Loucy (cell line): ENCODE results near the gene RPS24.
A peak's percentile ranks its signal among the peaks of the same experiment; 100 is the strongest.

ENCODE experiments used
- H2AFZ ChIP-seq: fragments of 200-600 bp; sonication (generic); 2 replicates; pipeline ENCODE4 v1.6.0; 2016; ENCODE audit warnings: antibody characterized with exemption, mild to moderate bottlenecking, low read length, moderate library complexity
- H3F3A ChIP-seq: fragments of 200-600 bp; 2 replicates; pipeline ENCODE4 v1.6.0; 2016; ENCODE audit warnings: antibody characterized with exemption, low read depth, mild to moderate bottlenecking
- H3K27me3 ChIP-seq: fragments of 200-600 bp; sonication (generic); 2 replicates; pipeline ENCODE4 v1.6.1; 2014; ENCODE audit warnings: low read length, mild to moderate bottlenecking; ENCODE audit not compliant: insufficient read depth, poor library complexity, severe bottlenecking
- H3K36me3 ChIP-seq: fragments of 200-600 bp; sonication (generic); 2 replicates; pipeline ENCODE4 v1.6.1; 2016; ENCODE audit warnings: low read length; ENCODE audit not compliant: insufficient read depth
- H3K4me1 ChIP-seq: fragments of 200-600 bp; sonication (generic); 2 replicates; pipeline ENCODE4 v1.5.1; 2014; ENCODE audit warnings: low read length, mild to moderate bottlenecking; ENCODE audit not compliant: insufficient read depth, poor library complexity, severe bottlenecking
- H3K4me2 ChIP-seq: fragments of 200-600 bp; sonication (generic); 2 replicates; pipeline ENCODE4 v1.6.0; 2014; ENCODE audit warnings: antibody characterized with exemption, low read length, low read depth, mild to moderate bottlenecking; ENCODE audit not compliant: poor library complexity, severe bottlenecking
- H3K4me3 ChIP-seq: fragments of 200-600 bp; sonication (generic); 2 replicates; pipeline ENCODE4 v1.5.1; 2014; ENCODE audit warnings: low read length, mild to moderate bottlenecking, mixed read lengths; ENCODE audit not compliant: poor library complexity, severe bottlenecking
- H3K79me2 ChIP-seq: fragments of 200-600 bp; sonication (generic); 2 replicates; pipeline ENCODE4 v1.6.1; 2014; ENCODE audit warnings: low read length; ENCODE audit not compliant: insufficient read depth
- H3K9ac ChIP-seq: fragments of 200-600 bp; sonication (generic); 2 replicates; pipeline ENCODE4 v1.6.0; 2014; ENCODE audit warnings: mild to moderate bottlenecking, low read depth, low read length, moderate library complexity; ENCODE audit not compliant: poor library complexity, severe bottlenecking
- H3K9me2 ChIP-seq: fragments of 200-600 bp; sonication (generic); replicated peaks from 2 replicates; pipeline ENCODE4 v1.6.1; 2016; ENCODE audit warnings: low read depth, low read length, mixed read lengths
- H3K9me3 ChIP-seq: fragments of 200-600 bp; sonication (generic); 2 replicates; pipeline ENCODE4 v1.6.1; 2014; ENCODE audit warnings: mild to moderate bottlenecking, antibody characterized with exemption, low read length, low read depth; ENCODE audit not compliant: insufficient read depth
- H4K20me1 ChIP-seq: fragments of 200-600 bp; sonication (generic); 2 replicates; pipeline ENCODE4 v1.6.0; 2014; ENCODE audit warnings: antibody characterized with exemption, low read length, mild to moderate bottlenecking; ENCODE audit not compliant: insufficient read depth, poor library complexity, severe bottlenecking
- EZH2phosphoT487 ChIP-seq: fragments of 200-600 bp; IDR thresholded peaks from 2 replicates; pipeline ENCODE4 v1.6.1; 2018; ENCODE audit warnings: antibody characterized with exemption, mild to moderate bottlenecking, moderate library complexity, borderline replicate concordance
- TF ChIP-seq, protein P1 (sequence below): fragments of 200-600 bp; sonication (generic); conservative IDR thresholded peaks from 2 replicates; pipeline ENCODE4 v1.5.1; 2014; ENCODE audit warnings: mild to moderate bottlenecking, antibody characterized with exemption, low read length

The RPS24 gene

DNA sequence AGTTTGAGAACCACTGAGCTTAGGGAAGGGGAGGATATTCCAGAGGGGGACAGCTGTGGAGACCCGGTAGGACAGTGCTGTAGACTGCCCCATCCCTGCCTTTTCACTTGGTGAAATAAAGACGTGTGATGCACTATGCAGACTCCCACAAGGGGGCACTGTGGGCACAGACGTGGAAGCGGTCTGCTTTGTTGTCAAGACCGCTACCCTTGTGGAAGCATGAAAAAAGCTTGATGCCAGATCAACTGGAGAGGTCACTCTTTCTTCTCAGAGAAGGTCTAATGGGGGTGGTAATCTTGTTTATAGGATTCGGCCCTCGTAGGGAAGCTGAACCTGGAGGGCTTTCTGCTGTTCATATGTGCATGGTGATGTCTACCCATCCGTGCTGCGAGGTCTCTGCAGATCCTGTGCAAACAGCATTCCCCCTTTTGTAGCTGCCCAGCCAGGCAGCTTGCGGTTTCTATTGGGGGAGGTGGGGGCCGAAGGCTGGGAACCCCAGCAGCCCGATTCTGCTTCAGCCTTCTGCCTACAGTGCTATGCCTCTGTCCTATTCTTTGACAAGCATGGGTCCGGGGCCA is 13.7 kb downstream of the RPS24 start:
- Histone ChIP-seq H2AFZ (0 out of 2 replicates have a peak overlapping the region, but pooled peaks have one; percentile 31), H3K4me2 (no peak overlapping the region), H3K27me3 (no peaks in the 10 kb centered on the region), H3K79me2 (peaks cover under 1% of the 10 kb centered on the region; the same call in 1 of the 2 replicates), H3K36me3 (peaks cover 8% of the 10 kb centered on the region; the same call in 1 of the 2 replicates), H3F3A (peaks cover 4% of the 10 kb centered on the region; the same call in 1 of the 2 replicates), H3K9me3 (no peaks in the 10 kb centered on the region), H3K4me1 (peaks cover 6% of the 10 kb centered on the region), H4K20me1 (peaks cover 3% of the 10 kb centered on the region), H3K9ac (peak overlapping the region; percentile 44), H3K9me2 (no peaks in the 10 kb centered on the region), H3K4me3 (no peak overlapping the region)
- TF ChIP-seq EZH2phosphoT487 = no peak
- TF ChIP-seq, protein P1, sequence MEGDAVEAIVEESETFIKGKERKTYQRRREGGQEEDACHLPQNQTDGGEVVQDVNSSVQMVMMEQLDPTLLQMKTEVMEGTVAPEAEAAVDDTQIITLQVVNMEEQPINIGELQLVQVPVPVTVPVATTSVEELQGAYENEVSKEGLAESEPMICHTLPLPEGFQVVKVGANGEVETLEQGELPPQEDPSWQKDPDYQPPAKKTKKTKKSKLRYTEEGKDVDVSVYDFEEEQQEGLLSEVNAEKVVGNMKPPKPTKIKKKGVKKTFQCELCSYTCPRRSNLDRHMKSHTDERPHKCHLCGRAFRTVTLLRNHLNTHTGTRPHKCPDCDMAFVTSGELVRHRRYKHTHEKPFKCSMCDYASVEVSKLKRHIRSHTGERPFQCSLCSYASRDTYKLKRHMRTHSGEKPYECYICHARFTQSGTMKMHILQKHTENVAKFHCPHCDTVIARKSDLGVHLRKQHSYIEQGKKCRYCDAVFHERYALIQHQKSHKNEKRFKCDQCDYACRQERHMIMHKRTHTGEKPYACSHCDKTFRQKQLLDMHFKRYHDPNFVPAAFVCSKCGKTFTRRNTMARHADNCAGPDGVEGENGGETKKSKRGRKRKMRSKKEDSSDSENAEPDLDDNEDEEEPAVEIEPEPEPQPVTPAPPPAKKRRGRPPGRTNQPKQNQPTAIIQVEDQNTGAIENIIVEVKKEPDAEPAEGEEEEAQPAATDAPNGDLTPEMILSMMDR = peak; percentile 97

DNA sequence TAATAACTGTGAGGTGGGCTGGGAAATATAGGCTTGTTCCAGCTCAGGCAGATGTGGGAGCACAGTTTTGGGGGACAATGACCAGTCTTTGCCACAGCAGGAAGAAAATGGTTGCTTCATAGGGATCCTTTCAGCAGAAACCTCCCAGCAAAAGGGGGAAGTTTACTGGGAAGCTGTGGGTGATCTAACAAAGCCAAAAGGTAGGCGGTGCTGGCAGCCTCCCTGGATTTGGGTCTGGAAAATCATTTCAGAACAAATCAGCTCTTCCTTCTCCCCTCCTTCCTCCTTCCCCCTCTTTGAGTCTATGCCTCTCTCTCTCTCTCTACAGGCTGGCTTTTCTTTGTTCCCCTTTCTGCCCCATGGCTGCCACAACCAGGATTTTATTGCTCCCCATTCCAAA is 16.2 kb downstream of the RPS24 start:
- H3K4me1 ChIP-seq = peaks cover 15% of the 10 kb centered on the region
- TF ChIP-seq, protein P1 = no peak
- no peak for TF ChIP-seq EZH2phosphoT487

DNA sequence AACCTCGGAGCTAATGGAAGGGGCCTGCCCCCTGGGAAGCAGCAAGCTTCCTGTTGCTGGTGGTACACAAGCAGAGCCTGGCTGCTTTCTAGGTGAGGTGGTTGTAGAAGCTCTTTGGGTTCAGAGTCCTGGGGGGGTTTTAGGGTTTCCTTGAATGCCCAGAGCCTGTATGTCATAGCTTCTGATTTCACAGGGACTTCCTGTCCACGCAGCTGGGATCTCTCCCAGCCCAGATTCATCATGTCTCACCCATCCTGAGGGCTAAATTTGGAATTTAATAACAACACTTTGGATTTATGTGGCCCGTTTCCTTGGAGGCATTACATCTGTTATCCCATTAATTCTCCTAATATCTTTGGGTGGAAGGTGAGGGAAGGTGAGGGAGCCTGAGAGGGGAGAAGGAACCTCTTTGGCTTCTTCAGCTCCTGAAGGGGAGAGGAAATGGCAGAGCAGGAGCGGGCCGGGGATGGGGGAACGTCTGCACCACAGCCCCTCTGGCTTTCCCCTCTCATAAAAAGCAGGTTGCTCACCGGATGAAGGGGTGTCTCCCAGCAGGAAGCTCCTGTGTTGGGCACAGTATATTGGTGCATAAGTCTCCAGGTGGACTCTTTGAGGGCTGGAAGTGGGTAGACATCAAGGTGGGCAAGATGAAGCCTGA is 19.7 kb downstream of the RPS24 start:
- H2AFZ ChIP-seq = no peak overlapping the region
- TF ChIP-seq EZH2phosphoT487 = no peak
- H3K4me1 ChIP-seq = peaks cover 8% of the 10 kb centered on the region

More for the DNA sequence above, 16.2 kb downstream of the RPS24 start:
- Histone ChIP-seq H3F3A (no peaks in the 10 kb centered on the region), H3K9ac (no peak overlapping the region), H3K36me3 (no peaks in the 10 kb centered on the region), H3K9me3 (no peaks in the 10 kb centered on the region), H3K79me2 (no peaks in the 10 kb centered on the region), H4K20me1 (no peaks in the 10 kb centered on the region), H2AFZ (no peak overlapping the region), H3K4me3 (no peak overlapping the region), H3K4me2 (no peak overlapping the region), H3K27me3 (no peaks in the 10 kb centered on the region), H3K9me2 (no peaks in the 10 kb centered on the region)

More for the DNA sequence above, 19.7 kb downstream of the RPS24 start:
- no peaks in the 10 kb centered on the region for H3K79me2 ChIP-seq
- no peaks in the 10 kb centered on the region for H3K9me2 ChIP-seq
- no peaks in the 10 kb centered on the region for H3K27me3 ChIP-seq
- no peaks in the 10 kb centered on the region for H3K9me3 ChIP-seq
- no peak overlapping the region for H3K9ac ChIP-seq
- no peak overlapping the region for H3K4me3 ChIP-seq
- no peak overlapping the region for H3K4me2 ChIP-seq
- H3K36me3 ChIP-seq = no peaks in the 10 kb centered on the region
- no peaks in the 10 kb centered on the region for H4K20me1 ChIP-seq
- no peaks in the 10 kb centered on the region for H3F3A ChIP-seq
